NCI-H69 (cell line): ENCODE measurements around the gene MPG.

Experiments
- DNase-seq: peaks from one replicate; lab custom pipeline; 2025; lab: John Stamatoyannopoulos, UW

The MPG gene

DNA sequence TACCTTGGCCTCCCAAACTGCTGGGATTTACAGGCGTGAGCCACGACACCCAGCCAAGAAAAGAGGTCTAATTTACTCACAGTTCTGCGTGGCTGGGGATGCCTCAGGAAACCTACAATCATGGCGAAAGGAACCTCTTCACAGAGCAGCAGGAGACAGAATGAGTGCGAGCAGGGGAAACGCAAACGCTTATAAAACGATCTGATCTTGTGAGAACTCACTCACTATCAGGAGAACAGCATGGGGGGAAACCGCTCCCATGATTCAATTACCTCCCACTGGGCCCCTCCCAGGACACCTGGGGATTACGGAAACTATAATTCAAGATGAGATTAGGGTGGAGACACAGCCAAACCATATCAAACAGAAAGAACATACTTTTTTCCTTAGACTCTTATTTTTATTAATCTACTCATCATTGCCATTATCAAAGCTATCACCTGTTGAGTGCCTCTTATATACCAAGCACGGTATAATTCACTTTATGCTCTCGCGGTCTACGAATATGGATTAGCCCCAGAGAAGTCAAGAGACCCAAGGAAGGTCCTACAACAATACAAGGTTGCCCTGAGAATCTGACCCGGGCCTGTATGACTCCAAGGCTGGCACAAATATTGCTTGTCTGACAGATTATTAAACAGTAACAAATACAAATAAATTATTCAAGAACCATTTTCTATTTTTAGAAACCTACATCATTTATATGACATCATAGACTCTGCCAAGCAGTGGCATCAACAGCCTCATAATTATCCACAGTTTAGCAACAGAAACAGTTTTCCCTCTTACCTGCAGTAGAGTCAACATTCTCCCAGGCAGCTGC lies 27.0 kb upstream of the MPG start:
- DNase-seq = no peak

DNA sequence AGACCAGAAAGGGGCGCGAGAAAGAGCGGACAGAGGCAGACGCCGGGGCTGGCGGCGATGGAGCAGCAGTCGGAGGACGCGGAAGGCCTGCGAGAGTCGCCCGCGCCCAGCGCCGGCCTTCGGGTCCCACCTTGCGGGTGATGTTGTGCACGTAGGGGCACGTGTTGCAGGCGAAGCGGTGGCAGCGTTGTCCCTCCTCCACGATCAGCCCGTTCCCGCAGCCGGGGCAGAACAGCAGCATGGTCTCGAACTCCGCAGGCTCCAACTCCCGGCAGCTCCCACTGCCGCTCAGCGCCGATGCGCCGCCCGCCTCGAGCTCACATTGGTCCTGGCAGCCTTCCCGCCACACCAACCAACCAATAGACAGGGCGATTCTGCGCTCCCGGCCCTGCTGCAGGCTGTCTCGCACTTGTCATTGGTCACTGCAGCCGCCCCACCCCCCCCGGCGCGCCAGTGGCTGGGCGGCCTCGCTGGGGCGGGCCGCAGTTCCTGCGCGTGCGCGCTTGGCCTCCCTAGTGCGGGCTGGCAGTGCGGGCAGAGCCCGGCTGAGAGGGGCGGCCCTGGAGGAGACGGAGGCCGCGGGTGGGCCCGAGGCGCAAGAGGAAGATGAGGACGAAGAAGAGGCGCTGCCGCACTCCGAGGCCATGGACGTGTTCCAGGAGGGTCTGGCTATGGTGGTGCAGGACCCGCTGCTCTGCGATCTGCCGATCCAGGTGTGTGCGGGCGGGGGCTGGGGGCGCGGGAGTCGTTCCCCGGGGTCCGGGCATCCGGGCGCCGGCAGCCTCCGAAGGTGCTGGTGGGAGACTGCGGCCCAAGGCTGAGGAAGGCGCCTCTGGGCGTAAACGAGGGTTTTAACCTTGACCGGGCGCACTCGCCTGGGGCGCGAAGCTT lies 24.4 kb upstream of the MPG start, which contains the start of the genes POLR3K and SNRNP25:
Gene POLR3K, minus strand, starts transcription at position 263 of the 891 bp plus-strand sequence. Its CDS starts 22 bp downstream, at position 241.
Gene SNRNP25, plus strand, starts transcription at position 483 of the 891 bp plus-strand sequence. Its CDS starts 189 bp downstream, at position 672.
- peak; percentile 99 for DNase-seq

DNA sequence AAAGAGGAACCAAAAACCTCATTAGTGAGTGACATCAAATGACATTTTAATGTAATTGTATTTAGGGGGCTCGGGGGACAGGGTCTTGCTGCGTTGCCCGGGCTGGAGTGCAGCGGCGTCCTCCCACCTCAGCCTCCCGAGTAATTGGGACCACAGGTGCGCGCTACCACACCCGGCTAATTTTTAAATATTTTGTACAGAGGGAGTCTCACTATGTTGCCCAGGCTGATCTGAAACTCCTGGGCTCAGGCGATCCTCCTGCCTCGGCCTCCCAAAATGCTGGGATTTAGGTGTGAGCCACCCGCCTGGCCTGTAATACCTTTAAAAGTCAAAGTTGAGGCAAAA lies 23.8 kb upstream of the MPG start:
- DNase-seq = no peak

DNA sequence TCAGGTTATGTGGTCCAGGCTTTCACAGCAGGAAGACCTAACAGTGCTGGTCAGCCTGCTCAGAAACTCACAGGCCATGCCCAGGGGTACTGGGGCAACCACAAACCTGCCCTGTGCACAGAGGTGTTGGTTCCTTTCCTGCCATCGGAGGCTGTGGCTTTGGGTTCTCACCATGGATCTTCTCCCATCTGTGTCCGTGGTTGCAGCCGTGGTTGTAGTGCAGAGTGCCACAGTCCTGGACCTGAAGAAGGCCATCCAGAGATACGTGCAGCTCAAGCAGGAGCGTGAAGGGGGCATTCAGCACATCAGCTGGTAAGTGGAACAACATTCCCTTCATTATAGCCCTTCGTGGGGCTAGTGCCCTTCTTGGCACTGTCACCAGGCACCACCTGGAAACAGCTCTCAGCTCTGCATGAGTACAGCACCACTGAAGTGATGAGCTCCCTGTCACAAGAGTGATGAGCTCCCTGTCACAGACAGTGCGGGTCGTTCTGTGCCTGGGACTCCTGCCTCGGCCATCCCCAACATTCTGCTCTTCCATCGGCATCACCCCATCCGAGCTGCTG lies 22.4 kb upstream of the MPG start:
- no peak for DNase-seq

DNA sequence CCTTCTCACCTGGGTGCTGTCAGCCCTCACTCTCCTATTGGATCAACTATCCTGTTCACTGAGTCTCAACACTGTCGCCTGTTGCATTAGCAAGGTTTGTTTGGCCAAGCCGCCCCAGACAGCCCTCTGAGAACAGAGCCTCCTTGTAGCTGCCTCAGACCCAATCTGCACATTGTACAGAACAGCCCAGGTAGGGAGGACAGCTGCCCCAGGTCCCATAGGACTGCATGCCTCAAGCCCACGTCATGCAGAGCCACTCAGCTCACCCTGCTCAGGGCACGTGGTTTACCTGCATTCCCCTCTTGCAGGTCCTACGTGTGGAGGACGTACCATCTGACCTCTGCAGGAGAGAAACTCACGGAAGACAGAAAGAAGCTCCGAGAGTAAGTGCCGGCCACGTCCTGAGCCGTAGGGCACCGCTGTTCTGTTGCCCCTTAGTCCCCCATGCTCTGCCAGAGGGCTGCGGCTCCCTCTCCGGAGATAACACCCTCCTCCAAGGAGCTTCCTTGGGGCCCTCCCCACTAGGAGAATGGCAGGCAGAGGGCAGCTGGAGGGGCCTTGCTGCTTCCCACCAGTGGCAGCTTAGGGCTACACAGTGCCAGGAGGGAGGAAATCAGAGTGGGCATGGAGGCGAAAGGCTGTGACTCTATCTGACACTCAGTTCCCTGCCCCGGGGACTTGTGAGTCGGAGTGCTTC lies 21.6 kb upstream of the MPG start:
- no peak for DNase-seq

DNA sequence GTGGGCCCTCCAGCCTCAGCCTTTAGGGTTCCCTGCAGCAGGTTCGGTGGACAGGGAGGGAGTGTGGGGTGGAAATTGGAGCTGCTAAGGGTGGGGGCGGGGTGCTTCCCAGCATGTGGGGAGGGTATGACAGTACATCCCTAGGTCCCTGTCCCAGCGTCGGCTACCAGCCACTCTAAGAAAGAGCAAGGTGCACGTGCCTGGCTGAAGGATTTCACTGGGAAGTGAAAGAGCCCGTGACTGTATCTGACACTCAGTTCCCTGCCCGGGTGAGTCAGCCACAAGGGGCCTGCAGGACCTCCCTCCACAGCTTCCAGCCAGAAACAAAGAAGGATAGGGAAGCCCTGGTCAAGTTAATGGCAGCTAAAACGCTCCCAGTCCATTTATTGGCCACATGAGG lies 20.3 kb upstream of the MPG start:
- DNase-seq = no peak

DNA sequence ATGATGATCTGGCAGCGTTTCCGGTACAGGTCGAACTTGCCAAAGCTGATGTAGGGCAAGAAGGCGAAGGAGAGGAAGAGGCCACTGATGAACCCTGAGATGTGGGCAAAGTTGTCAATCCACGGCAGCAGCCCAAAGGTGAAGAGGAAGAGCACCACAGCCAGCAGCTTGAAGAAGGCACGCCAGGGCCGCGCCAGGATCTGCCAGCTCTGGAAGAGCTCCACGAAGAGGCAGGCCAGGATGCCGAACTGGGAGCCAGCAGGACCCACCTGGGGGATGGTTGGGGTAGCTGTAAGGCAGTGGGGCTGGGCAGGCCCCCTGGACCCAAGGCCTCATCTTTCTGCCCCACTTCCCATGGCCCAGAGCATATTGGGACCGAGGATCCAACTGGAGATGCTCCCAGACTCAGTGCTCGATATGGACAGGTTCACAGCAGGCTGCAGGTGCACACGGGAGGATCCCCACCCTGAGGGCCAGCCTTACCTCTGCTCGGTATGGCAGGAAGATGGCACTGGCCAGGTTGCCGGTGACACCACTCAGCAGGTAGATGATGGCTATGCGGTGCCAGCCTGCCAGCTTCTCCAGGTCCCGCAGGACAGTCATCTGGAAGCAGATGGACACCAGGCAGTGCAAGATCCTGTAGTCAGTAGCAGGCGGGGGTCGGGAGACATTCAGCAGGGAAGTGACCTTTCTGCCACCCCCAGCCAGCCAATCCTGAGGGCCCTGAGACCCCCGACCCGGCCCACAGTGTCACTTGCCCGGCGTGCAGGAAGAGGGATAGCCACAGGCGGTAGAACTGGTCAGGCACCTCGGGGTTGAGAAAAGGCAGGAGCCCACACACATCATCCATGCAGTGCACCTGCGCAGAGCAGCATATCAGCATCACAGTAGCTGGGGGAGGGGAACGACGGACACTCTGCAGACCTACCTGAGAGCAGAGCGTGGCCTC lies 19.3 kb upstream of the MPG start:
- no peak for DNase-seq

DNA sequence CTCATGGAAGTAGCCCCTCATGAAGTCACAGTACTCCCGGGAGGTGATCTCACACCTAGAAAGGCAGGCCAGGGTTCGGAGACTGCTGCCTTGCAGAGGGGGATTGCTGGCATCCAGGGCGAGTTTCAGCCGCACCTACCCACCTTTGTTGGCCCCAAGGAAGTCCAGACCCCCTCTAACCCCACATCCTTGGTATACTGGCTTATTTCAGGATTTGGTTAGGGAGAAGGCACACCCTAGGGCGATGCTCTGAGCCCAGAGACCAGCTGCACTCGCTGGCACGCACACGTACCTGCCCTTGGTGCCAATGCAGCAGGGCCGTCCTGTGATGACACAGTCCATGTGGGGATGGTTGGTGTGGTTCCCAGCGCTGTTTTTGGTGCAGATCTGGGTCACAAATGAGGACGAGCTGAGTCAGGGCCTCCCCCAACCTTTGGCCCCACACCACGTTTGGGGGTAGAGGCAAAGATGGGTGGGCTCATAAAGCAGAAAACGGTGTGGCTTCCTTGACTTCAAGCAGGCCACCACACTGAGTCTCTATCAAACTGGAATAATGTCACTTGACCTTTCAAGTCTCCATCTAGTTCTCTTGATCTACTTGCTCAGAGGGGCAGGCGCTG lies 18.5 kb upstream of the MPG start:
- no peak for DNase-seq

DNA sequence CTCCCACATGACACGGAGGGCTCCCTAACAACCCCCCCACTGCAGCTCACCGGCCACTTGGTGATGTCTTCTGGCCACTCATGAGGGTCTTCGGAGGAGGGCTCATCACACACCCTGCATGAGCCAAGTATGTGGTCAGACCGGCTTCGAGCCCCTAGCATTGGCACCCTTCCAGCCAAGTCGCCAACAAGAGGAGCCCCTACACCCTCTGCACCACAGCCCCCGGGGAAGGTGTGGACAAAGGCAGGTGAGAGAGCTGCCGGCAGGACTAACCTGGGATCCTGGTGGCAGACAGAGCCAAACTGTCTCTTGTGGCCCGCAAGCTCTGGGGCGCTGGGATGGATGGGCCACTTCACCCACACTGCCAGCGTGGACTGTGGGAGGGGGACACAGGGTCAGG lies 17.9 kb upstream of the MPG start:
- no peak for DNase-seq

DNA sequence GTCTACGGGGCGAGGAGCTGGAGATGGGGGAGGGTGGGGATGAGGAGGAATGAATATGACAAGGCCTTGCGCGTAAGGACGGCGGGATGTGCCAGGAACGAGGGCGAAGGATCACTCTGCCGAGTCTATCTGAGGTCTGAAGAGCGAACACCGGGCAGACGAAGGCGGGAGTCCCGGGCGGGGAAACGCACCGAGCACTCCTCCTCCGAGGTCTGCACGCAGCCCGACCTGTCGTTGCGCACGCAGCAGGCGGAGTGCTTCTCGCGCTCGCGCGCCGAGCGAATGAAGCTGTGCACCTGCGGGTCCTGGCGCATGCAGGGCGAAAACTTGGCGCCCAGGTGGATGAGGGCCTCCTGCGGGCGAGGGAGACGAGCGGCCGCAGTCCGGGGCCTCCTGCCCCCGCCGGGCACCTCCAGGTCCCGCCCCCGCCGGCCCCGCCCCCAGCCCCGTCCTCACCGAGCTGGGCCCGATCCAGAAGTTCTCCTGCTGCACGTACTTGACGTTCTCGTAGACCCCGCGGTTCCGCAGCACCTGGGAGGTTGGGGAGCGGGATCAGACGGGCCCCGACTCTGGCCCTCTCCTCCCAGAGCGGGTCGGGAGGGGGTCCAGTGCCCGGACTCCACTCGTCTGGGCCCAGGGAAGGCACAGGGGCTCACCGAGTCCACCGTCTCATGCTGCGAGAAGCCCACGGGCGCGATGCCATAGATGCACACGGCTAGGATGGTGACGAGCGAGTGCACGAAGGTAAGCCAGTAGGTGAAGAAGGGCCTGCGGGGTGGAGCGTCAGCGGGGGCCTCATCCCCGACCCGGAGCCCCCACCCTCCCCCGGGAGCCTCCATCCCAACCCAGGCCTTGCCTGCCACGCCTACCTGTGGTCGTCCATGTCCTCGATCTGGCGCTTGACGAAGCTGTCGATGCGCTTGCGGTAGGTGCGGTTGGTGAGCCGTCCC lies 16.8 kb upstream of the MPG start:
- peak; percentile 64 for DNase-seq

DNA sequence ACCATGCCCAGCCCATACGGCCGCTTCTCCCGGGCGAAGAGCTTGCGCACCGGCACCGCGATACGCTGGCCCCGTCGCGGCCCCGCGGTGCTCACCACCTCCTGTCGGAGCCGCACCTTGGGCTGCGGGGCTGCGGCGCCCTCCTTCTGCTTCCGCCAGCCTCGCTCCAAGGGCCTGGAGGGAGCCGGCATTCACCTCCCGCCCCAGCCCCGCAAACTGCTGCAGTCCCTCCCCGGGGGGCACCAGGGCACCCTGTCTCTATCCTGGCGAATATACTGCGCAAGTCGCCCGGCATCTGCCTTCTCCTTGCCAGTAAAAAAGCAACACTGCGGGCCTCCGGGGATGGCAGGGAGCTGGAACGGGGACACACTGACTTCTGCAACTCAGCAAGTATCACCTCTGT lies 16.1 kb upstream of the MPG start:
- DNase-seq = no peak

DNA sequence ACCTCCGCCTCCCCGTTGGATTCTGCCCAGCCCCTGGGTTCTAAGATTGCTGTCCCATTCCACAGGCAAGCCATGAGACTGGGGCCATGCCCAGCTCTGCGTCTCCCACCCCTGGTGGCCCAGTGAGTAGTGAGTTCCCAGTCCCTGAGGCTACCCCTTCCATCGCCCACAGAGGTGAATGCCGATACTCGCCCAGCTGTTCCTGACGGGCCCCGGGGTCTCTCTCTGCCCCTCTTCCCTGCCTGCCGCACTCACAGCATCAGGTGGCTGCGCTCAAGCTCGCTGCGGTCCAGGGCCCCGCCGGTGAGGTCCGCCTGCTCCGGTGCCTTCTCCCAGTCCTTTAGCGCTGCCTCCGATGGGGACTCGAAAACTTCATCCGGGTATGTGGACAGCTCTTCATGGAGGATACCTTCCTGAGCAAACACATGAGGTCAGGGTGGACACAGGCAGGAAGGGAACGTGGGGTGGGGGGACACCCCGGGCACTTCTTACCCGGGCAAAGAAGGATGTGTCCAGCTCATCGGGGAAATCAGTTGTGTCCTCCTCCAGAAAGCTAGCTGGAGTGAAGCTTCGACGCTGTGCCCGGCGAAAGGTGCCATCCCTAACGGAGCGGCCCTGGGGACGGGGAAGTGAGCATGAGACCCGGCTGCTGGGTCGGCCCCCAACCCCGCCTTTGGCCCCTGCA lies 15.6 kb upstream of the MPG start:
- no peak for DNase-seq

DNA sequence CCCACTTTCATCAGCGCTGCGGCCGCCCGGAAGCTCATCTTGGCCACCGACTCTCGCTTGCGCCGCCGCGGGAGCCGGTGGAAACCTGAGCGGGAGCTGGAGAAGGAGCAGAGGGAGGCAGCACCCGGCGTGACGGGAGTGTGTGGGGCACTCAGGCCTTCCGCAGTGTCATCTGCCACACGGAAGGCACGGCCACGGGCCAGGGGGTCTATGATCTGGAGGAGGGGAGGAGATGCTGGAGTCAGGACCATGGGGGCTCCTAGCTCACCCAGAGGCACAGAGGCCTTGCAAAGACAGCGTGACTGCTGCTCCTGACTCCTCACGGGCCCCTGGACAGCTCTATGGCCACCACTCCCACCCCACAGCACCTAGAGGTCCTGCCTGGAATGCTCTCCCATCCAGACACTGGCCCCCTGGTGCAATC lies 15.0 kb upstream of the MPG start:
- no peak for DNase-seq

DNA sequence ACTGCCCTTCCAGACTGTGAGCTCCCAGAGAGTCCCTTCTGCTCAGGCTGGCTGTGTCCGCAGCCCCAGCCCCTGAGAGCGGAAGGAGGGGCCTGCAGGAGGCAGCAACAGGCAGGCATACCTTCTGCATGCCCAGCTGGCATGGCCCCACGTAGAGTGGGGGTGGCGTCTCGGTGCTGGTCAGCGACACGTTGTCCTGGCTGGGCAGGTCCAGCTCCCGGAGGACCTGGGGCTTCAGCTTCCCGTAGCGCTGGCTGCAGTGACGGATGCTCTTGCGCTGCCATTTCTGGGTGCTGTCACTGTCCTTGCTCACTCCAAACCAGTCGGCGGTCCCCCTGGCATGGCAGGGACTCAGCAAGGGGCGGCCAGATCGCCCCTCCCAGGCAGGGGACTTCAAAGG lies 14.6 kb upstream of the MPG start:
- no peak for DNase-seq

DNA sequence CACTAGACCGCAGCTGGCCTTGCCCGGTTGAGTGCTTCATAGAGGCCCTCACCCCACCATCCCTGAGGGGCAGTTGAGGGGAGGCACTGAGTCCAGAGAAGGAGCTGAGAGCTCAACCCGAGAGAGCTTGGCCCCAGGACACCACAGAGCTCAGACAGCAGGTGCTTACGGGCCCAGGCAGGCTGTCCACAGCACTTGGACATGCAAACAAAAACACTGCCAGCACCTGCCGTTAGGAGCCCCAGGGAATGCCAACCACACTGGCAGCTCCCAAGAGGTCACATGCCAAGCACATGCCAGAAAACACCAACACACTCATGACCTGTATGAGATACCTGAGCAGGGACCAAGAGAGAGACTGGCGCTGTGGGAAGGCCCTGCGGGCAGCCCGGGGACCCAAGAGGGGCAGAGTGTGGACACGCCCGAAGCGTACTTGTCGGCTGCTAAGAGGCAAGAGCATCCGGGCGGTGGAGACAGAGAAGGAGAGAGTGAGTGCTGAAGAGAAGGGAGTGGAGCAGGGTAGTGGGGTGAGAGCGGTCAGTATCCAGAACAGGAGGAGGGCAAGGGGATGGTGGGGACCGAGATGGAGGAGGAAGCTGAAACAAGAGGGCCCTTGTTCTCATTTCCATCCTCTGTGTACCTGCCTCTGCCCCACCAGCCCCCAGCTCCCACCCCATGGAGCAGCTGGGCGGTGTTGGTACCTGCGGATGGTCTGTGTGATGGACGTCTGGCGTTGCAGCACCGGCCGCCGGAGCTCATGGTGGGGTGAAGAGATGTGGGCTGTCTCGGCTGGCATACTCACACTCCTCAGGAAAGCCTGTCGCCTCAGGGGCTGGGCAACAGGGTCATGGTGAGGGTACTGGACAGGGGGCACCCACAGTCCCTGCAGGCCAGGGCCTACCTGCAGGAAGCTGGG lies 13.8 kb upstream of the MPG start:
- DNase-seq = peak; percentile 69

DNA sequence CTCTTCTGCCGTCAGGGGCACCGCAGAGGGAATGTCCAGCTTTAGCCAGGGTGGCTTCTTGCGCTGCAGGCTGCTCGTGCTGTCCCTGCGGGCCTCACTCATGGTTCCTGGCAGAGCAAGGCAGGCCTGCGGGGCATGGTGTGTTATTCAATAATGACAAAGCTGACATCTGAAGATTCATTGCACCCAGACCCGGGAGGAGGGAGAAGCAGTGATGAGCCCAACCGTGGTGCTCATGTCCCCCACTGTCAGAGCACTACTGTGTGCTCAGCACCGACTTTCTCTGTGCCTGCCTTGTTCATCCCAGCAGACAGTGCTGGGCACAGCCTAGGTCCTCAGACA lies 13.1 kb upstream of the MPG start:
- no peak for DNase-seq

DNA sequence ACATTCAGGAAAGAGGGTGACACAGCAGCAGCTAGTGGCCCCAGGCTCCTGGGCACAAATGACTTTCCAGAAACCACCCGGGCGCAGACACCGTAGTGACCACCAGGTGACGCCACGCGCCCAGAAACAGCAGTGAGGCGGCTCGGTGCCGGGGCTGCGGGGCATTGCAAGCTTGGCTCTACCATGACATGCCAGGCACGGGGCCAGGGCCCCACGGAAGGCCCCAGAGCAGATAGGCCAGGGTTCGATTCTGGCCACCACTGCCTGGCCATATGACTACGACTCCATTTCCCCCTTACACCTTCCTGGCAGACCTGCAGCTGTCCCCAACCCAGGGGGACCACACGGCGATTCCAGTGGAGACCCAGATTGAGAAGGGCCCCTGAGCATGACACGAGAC lies 12.3 kb upstream of the MPG start:
- DNase-seq = peak; percentile 83
